NCI-H1417 (cell line): ENCODE data around the gene FRAS1.
A peak's percentile ranks its signal among the peaks of the same experiment; 100 is the strongest.

Experiments used
- DNase-seq, 3 experiments: peaks; one replicate each; lab custom pipeline; 2025; lab: John Stamatoyannopoulos, UW

FRAS1 gene

DNA sequence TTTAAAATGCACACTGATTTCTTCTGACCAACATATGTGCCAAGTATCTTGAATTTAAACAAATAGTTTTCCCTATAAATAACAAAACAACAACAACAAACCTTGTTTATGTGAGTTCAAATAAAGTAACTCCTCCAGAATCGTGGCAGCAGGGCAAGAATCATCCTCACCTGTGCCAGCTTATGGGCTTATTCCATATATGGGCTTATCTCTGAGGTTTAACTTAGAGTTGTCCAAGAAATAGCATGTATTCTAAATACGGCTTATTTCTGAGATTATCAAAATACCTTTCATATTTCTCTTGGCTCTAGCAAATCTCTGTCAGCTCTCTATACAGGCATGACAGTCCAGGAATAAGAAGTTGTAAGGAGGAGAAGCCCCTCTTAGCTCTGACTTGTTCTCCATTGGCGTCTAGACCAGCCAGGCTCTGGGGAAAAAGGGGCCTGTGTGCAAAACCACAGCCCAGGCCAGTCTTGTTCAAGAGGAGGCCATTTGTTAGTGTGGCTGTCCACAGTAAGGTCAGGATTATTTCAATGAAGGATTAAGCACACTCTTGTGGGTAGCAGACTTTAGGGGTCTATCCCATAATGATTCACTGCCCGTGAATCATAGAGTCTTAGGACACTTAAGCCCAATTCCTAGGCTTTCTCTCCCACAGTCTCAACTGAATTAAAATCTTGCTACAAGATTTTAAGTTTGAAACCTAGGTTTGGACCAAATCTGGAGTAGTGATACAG lies 63.2 kb downstream of the FRAS1 start:
- no peak for DNase-seq

DNA sequence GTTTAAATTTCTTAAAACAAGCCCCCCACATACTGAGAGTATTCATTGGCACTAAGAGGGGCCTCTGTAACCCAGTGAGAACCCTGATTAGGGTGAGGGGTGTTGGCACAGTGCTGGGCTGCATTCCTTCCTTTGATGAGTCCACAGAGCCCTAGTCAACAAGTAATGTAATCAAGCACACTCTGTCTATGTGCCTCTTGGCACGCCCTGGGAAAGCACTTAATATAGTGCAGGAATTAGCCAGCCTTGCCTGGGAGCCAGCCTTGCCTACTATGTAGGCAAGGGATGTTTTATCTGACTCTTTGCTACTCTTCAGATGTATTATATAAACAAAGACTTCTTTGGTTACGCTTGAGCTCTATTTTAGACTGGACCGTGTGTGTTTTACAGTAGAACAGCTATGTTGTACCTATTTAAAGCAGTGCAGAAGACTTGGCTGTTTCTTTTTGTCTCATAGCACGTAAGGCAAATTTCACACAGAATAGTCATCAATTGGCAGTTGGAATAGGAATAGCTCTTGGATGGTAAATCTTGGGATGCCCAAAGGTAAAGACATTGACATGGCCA lies 64.3 kb downstream of the FRAS1 start:
- peak in 1 of 3 experiments; percentile 14 for DNase-seq

DNA sequence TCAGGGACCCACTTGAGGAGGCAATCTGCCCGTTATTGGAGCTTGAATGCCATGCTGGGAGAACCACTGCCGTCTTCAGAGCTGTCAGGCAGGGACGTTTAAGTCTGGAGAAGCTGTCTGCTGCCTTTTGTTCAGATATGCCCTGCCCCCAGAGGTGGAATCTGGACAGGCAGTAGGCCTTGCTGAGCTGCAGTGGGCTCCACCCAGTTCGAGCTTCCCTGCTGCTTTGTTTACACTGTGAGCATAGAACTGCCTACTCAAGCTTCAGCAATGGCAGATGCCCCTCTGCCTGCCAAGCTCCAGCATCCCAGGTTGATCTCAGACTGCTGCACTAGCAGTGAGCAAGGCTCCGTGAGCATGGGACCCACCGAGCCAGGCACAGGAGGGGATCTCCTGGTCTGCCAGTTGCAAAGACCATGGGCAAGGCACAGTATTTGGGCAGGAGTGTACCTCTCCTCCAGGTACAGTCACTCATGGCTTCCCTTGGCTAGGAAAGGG lies 68.8 kb downstream of the FRAS1 start:
- peak; percentile 22 to 69 (median 41) for DNase-seq

DNA sequence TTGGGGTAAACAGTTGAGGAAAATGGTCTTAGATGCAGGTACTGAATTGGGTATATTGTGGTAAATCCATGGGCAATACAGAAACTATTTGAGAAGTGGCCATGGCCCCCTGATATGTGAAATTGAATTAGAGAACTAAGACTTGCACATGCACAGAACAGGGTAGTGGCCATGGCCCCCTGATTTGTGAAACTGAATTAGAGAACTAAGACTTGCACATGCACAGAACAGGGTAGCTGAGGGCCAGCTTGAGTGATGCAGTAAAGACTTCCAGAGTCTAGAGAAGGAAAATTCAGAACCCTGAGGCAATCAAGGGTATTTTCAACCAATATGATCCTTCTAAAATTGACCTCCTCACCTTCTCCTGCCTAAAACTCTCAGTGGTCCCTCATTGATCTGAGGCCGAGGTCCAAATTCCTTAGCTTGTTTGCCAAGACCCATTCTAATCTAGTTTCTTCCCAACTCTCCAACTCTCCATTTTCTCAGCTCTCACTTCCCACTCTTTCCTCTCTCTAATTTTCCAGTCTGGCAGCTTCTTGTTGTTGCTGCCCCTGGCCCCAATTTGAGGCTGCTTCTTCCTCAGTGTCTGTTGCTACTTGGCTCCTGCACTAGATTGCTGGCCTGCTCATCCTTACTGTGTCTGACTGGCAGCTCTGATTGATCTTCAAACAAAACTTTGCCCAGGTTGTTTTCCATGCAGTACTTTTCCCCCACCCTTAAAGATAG lies 72.4 kb downstream of the FRAS1 start:
- DNase-seq = no peak

DNA sequence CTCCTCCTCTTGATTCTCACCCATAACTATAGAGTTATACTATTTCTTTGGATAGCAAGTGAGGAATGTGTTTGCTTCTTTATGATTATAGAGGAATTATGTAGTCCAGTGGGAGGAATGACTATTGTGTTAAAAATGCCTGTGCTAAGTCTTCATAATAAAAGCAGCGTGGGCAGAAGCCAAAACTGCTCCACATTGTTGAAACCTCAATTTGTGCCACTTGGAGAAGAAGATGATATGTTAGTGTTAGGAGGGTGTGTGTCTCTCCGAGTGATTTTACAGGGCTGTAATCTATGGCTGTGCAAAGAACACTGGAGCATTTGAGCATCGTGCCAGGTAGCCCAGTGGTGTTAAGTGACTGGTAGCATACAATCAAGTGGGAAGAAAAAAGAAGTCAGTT lies 74.3 kb downstream of the FRAS1 start:
- DNase-seq = no peak

DNA sequence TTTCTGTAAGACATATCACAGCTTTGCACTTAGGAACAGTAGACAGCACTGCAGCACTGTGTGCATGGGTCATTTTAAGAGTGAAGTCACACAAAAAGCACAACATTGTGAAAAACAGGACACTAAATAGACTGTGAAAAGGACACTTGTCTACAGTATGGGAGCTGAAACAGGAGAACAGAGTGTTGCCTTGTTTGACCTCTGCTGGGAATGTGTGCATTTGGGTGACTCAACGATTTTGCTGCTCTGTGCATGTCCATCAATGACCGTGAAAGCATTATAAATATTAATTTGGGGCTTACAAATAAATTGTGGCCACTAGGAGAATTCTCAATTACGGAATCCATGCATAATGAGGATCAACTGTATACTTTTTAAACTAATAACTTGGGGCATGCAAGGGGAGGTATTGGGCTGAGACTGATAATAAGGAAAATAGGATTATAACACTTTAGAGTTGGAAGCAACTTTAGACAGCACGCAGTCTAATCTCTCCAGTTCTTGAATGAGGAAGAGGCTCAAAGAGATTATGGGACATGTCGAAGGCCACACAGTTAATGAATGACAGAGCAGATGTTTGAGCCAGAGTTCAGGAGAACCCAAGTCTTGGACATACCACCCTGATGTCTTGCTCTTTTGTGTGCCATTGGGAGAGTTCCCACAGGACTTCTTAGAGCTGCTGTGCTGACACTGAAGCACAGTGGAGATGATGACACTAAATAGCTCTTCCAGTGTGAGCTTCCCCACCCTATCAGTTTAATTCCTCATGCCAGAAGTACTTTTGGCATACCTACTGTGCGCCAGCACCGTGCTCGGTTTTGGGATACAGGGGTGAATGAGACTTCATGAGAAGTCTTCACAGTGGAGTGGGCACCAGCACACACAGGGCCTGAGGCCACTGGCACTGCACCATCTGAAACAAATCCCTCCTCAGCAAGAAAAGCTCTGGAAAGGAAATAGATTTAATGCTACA lies 79.3 kb downstream of the FRAS1 start:
- no peak for DNase-seq

DNA sequence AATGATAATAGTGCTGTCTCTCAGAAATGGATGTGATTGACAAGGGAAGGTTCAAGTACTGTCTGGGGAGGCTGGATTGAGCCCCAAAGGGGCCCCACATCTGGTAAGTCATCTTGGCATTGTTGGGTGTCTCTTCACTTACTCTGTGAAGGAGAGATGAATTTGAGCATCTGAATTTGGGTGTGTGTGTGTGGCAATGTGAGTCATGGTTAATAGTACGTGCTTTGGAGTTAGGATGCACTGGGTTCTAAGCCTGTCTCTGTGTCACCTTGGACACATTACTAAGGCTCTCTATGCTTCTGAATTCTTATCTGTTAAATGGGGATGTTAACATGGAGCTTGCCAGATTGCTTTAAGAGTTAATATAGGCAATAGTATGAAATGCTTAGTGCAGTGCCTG lies 80.4 kb downstream of the FRAS1 start:
- DNase-seq = no peak

DNA sequence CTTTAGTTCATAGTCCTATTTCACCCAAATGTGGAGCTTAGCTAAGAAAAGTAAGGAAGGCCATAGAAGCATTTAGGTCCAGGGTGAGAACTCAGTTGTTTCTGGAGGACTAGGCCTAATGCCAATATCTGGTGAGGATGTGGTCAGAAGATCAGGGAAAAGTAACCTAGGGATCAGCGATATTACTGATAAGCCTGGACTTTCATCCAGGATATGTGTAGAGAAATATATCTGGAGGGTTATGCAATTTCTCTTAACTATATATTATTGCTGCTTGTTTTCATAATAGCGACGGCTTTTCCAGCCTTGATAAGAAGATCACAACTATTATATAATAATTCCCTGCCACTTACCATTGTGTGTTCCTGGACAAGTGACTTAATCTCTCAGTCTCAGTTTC lies 81.1 kb downstream of the FRAS1 start:
- no peak for DNase-seq

DNA sequence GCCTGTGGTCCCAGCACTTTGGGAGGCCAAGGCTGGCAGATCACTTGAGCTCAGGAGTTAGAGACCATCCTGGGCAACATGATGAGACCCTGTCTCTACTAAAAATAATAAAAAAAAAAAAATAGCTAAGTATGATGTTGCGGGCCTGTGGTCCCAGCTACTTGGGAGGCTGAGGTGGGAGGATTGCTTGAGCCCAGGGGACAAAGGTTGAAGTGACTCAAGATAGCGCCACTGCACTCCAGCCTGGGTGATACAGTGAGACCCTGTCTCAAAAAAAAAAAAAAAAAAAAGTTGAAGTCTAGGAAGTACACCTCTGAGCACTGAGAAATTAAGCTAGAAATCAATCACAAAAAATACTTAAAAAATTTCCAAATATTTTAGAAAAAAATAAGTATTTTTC lies 86.5 kb downstream of the FRAS1 start:
- no peak for DNase-seq

DNA sequence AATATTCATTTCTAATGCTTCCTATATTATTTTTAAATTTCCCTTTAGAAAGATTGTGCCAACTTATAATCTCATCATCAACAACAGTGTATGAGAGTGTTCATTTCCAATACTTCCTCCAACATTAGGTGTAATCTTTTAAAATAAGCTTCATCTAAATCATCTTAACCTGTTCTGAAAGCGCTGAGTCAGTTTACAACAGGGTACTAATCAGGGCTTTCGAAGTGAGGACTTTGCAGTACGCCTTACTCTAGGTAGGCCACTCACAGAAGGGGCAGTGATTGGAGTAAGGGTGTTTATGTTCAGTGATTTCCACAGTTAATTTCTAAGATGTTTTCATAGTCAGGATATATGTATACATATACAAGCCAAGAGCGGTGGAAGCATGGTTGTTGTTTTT lies 87.9 kb downstream of the FRAS1 start:
- no peak for DNase-seq

DNA sequence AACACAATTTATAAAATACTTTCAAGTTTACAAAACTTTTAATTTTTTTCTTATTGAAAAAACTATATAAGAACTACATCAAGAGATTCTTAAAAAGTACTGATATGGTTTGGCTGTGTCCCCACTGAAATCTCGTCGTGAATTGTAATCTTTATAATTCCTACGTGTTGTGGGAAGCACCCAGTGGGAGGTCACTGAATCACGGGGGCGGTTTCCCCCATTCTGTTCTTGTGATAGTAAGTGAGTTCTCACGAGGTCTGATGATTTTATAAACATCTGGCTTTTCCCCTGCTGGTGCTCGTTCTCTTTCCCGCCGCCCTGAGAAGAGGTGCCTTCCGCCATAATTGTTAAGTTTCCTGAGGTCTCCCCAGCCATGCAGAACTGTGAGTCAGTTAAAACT lies 88.5 kb downstream of the FRAS1 start:
- no peak for DNase-seq

DNA sequence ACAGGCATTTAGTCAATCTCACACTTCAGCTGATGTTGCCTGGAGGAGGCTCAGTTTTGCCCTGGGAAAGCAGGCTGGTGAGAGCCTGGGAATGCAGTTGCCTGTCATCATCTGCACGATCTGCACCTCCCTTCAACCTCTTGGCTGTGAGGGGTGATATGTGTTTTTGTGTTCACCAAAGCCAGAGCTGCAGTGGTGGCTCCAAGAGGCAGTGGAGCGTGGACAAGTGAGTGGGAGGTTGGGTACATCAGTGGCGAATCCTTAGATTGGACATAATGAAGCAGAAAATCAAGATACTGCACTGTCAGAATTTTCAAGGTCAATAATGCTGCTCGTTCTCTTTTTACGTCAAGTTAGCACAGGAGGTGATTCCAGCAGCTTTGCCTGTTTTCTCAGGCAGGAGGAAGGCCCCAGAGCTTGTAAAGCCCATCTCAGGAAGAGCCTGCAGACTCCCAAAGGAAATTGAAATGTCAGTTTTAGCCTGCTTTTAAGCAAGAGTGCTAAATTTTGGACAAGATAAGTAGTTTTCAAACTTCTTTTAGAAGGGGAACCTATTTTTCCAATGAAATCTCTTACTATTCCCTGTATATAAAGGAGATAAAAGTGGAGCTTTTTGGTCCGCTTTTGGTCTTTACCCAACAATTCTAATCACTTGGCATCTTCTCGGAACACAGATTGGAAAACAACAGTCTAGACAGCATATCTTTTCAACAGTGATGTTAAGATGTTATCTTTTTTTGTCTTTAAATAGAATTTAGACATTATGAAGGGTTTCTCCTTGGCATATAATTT lies 92.8 kb downstream of the FRAS1 start:
- peak in 1 of 3 experiments; percentile 79 for DNase-seq

DNA sequence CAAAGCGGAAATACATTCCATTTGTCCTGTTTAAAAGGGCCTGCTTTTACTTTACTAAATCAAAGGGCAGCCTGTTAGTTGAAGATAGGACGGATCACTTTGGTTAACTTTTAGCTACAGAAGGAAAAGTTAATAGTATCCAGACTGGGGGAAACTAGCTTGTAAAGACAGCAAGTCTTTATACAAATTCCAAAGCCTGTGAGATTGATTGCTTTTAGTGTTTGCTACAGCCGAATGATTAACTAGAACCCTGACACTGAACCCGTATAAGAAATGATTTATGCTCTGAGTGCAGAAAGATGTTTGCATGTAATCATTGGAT lies 93.4 kb downstream of the FRAS1 start:
- DNase-seq = no peak

DNA sequence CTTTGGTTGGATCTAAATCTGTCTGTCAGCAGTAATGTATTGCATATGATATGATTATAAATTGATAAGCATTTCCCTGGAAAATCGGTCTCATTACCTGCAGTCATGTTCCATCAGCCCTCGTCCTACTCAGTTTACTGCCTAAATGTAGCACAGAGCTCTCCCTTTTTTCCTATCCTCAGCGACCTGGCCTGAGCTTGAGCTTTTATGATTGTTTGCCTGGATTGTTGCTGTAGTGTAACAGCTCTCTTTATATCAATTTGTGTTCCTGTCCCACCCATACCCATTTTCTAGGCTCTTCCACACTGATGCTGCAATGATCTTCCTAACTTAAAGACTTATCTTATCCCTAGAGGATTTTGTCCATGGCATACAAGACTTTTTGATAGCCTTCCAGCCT lies 95.7 kb downstream of the FRAS1 start:
- DNase-seq = no peak

DNA sequence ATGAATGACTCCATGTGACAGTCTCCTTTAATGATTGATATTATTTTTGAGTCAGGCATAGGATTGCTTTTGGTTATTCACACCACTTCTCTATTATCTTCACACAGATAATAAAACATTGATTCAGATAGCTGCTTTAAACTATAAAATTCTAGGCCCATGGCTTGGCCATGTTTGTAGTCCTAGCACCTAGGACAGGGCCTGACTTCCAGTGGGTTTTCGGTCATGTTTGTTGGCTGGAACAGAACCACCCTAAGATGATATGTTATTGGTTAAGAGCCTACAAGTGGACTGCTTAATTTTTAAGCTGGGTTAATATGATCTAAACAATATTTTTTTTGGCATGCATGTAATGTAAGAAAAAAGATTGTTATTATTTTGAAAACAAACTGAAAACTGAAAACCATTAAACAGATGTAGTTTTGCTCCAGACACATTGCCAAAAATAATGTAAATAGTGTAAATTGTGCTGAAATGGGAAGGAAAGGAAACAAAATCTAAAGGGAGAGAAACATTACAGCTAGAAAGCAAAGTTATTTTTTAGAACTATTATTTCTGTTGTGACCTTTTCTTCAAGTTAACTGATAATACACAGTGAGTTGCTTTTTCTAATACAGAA lies 98.0 kb downstream of the FRAS1 start:
- no peak for DNase-seq

DNA sequence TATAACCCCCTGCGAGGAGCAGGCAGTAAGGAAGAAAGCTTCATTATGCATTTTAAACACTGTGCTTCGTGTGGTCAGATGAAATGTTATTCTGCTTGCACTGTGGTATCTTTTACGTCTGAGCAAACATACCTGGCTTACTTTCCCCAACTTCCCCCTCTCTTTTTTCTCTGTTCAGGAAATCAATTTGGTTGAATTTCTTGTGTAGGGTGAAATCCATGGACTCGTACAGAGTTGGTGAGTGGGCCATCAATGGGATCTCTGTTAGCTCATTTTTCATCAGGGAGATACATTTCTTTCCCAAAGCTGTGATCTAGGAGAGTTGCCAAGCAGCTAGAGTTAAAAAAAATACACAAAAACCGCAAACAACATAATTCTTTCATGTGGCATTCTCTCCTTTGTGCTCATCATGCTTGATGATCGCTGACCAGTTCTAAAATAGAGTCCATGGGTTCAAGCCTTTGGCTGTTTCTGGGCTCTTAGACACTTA lies 98.5 kb downstream of the FRAS1 start:
- DNase-seq = peak in 1 of 3 experiments; percentile 40

DNA sequence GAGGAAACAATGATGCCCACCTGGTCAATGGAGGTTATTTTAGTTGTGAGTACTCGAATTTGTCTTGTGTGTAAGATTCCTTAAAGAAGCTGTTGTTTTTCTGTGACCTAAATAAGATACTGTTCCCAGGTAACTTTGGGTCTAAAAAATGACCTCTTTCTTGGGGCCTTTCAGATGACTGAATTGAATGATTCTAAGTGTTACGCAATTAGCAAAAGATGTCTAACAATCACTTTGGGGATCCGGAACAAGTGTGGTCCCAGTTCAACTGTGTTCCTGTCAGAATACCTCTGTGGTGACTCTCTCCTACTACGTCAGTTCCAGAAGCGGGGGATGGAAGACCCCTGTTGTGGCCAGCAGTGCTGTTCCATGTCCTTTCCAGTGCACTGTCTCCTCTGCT lies 99.4 kb downstream of the FRAS1 start:
- no peak for DNase-seq

DNA sequence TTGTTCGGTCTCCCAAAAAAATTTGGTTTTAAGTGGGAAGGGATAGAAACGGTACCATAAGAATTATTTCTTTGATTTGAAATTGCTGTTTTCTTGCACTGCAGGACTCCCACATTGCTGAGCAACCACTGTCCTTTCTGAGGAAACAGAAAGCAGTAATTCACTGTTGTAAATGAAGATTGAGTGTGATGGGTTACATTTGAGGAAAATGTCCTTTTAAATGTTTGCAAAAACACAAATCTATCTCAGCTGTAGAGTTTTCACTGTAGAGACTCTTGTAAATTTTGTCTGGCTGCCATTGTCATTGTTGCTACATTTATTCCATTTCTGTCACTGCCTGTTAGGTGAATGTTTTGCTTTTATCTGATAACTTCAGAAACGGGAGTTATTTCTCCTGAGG lies 105.2 kb downstream of the FRAS1 start:
- no peak for DNase-seq

DNA sequence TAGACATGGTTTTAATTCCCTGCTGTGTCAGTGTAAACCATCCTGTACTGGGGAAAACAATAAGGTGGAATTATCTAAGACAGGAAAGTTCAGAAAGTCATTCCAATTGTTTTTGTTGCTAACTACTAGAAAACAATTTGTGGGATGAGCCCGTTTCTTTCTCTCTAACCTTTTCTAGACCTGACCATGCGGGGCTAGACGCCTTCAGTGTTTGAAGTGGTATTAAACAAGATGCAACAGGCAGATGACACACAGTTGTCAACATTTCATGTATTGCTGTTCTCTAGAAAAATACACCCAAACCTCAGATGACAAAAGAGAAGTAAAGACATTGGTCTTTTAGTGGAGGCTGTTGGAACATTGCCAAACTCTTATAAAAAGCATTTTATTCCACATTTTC lies 105.7 kb downstream of the FRAS1 start:
- no peak for DNase-seq

DNA sequence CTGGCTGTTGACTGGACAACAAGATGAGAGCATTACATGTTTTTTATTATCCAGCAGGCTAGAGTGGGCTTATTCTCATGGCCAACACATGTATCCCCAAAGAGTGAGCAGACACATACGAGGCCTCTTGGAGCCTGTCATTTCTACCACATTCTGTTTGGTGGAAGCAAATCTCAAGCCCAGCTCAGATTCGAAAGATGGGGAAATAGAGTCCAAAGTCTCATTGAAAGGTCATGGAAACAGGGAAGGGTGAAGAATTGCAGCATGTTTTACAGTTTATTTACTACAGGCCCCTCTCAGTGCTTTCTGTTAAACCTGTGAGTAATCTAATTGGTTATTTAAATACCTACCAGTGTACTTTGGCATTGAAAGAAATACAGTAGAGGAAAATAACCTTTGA lies 108.6 kb downstream of the FRAS1 start:
- DNase-seq = no peak

DNA sequence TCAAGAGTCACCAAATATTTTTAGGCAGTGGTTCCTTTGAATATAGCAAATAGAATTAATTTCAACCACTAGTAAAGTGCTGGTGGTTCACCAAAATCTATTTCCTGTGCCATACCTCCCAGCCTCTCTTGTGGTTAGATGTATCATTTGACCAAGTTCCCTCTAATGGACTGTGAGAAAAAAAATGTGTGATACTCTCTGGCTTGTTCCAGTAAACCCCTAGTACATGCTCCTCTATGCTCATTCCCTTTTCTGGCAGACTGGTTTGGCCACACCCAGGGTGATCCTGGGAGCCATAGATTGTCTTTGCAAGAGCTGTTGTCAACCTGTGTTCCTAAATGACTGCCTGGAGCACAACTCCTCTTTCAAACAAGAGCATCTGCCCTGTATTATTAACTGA lies 109.5 kb downstream of the FRAS1 start:
- DNase-seq = peak; percentile 26 to 71 (median 46)
